OCI-LY1 (cell line): ENCODE data around the gene USP48.

ENCODE experiments used
- CTCF ChIP-seq: fragments of 200-600 bp; sonication (generic), shearing (Covaris generic); IDR thresholded peaks from 2 replicates; pipeline ENCODE4 v1.5.1; 2017; ENCODE audit warnings: mild to moderate bottlenecking, antibody characterized with exemption, low read length, moderate library complexity, mixed read lengths
- EZH2 ChIP-seq: fragments of 200-600 bp; sonication (generic), shearing (Covaris generic); IDR thresholded peaks from 2 replicates; pipeline ENCODE4 v1.8.0; 2017; ENCODE audit warnings: borderline replicate concordance, mixed run types, mild to moderate bottlenecking, antibody characterized with exemption, low read length, moderate library complexity, mixed read lengths

- no peak for TF ChIP-seq CTCF
- no peak for TF ChIP-seq EZH2
Measured at GRCh38 chr1:21827141-21827679, 44.3 kb upstream of the USP48 start.
